HG02798 (cell line): Measurements from ENCODE around the gene HEMGN.

Source experiments
- ATAC-seq: cut with Tn5 transposase; IDR thresholded peaks from one replicate; pipeline ENCODE4 v1.9.1; 2021; ENCODE audit warnings: mild to moderate bottlenecking; ENCODE audit not compliant: unreplicated experiment, poor library complexity

The HEMGN gene

GRCh38 chr9:97903177-97903576 is 34.8 kb downstream of the HEMGN start:
- ATAC-seq = no peak

DNA sequence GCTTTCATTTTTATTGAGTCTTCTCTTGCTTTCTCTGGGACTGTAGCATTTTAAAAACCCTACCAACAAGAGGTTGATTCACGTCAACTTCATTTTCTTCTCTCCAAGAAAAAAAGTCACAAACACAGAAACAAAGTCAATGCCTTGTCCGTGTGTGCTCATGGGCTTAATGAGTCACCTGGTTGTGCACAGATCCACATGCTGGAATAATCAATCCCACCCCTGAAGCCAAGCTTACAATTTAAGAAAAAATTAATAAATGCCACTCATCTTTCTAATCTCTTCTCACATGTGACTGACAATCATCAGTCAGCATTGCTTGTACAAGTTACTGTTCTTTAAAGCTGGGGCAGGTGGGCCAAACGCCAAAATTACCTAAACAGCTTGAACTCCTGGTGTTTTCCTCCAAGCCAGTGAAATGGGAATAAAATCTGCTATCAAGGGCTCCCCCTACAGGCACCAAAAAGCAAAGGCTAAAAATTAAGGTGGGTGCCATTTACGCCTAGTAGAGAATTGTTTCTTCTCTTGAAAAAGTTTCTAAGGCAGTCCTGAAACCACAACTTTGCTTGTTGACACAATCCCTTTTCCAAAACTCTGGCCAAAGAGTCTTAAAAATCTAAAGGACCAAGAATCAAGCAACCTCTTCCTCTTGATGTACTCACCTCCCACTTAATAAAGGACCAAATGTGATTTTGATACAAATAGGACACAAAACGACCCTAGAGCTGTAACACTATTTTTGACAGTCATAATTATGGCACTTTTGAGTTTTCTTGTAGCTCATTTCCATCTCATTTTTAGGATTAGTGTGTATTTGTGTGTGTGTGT is 37.0 kb downstream of the HEMGN start:
- no peak for ATAC-seq

- ATAC-seq = no peak
These were observed 37.8 kb downstream of the HEMGN start for GRCh38 chr9:97900103-97900737.

GRCh38 chr9:97895695-97896332 is 42.2 kb downstream of the HEMGN start:
- no peak for ATAC-seq

- no peak for ATAC-seq
These were observed 42.8 kb downstream of the HEMGN start for GRCh38 chr9:97895211-97895610.

DNA sequence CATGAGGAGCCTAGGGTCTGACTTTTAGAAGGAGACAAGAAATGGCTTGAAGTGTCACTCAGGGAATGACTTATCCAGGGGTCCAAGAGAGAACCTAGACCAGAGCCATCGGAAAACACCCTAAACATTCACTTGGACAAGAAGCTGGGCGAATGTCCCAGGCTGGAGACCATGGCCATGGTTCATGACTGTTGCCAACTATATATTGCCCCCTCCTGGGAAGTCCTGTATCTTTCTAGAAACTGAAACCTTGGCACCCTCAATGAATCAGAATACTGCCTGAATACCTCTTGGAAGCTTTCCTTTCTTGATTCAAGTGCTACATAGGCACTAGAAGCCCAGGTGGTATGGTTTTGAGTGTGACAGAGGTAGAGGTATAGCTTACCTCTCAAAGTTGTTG is 45.6 kb downstream of the HEMGN start:
- ATAC-seq = no peak

- no peak for ATAC-seq
These were observed 46.2 kb downstream of the HEMGN start for GRCh38 chr9:97891736-97892135.

- ATAC-seq = no peak
These were observed 47.8 kb downstream of the HEMGN start for GRCh38 chr9:97889941-97890887.

- no peak for ATAC-seq
These were observed 57.6 kb downstream of the HEMGN start for GRCh38 chr9:97880336-97880735.
